ENCODE measurements around the gene RCOR1.

- TF ChIP-seq CTCF (IDR thresholded peaks at IDR 0.05) (no peak), POLR2AphosphoS5 (IDR thresholded peaks at IDR 0.05) (no peak), POLR2A (IDR thresholded peaks at IDR 0.05) (no peak), EP300 (IDR thresholded peaks at IDR 0.05) (no peak)
Observed at GRCh38 chr14:102729268-102729667, 136.8 kb downstream of the RCOR1 start.
